Measurements from ENCODE around the gene INO80E. TPM values are rescaled to one million over a fixed set of nuclear protein-coding genes. Genes with fewer than 3 reads are reported as not detected.

The INO80E gene
- total and polyA plus RNA-seq, 2 experiments from 2014 or later = 14.0 to 61.2 TPM

DNA sequence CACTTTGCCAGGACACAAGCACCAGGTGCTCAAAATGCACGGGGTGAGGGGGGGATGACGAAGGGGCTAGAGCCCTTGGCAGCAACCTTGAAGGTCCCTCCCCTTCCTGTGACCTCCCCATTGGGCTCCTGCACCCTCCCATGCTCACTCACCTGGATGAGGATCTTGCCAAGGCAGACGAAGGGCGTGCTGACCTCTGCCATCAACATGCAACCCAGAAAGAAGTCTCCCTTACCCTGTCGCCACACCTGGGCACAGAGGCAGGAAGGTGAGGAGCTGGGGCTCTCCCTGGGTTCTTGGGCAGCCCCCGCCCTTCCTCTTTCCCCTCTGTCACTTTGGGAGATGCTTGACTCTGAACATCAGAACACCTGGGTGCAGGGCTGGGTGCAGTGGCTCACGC lies 29.5 kb downstream of the INO80E start:
- Histone ChIP-seq H3K4me1 (ENCODE audit: insufficient read depth) (no peaks in the 10 kb centered on the region), H3K4me2 (no peak overlapping the region), H3K27me3 (peaks cover 40% of the 10 kb centered on the region)

DNA sequence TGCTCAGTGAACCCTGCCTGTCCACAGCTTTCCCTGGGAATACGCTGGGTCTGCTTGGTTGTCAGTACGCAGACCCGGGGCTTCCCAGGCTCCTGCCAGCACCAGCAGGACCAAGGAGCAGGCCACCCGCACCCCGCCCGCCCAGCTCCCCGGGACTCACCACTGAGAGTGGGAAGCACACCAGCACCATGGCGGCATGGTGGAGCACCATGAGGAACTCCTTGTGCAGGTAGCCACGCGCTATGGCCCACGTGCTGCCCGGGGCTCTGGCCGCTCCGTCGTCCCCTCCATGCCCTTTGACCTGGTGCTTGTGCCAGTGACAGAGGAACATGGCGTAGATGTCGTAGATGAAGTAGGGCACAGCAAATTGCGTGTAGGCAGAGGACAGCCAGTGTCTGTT lies 30.4 kb downstream of the INO80E start:
- Histone ChIP-seq H3K36me3 (replicated peaks; ENCODE audit: insufficient read depth, low read depth) (no peaks in the 10 kb centered on the region), H3K27ac (no peak overlapping the region), H3K4me3 (no peak overlapping the region), H4K20me1 (ENCODE audit: insufficient read depth, poor library complexity, severe bottlenecking) (no peaks in the 10 kb centered on the region), H3K27me3 (peaks cover 47% of the 10 kb centered on the region), H3K79me2 (no peaks in the 10 kb centered on the region), H3K4me1 (ENCODE audit: insufficient read depth) (peaks cover 6% of the 10 kb centered on the region), H3K9me2 (replicated peaks; ENCODE audit: insufficient read depth) (no peaks in the 10 kb centered on the region), H3K4me2 (no peak overlapping the region), H3K9me3 (ENCODE audit: low read depth) (no peaks in the 10 kb centered on the region), H2AFZ (no peak overlapping the region)
- 91% methylated on average over 13 of the region's 18 CpGs for WGBS (ENCODE audit: low lambda C conversion rate, missing lambda C conversion rate)
- TF ChIP-seq, protein P1, sequence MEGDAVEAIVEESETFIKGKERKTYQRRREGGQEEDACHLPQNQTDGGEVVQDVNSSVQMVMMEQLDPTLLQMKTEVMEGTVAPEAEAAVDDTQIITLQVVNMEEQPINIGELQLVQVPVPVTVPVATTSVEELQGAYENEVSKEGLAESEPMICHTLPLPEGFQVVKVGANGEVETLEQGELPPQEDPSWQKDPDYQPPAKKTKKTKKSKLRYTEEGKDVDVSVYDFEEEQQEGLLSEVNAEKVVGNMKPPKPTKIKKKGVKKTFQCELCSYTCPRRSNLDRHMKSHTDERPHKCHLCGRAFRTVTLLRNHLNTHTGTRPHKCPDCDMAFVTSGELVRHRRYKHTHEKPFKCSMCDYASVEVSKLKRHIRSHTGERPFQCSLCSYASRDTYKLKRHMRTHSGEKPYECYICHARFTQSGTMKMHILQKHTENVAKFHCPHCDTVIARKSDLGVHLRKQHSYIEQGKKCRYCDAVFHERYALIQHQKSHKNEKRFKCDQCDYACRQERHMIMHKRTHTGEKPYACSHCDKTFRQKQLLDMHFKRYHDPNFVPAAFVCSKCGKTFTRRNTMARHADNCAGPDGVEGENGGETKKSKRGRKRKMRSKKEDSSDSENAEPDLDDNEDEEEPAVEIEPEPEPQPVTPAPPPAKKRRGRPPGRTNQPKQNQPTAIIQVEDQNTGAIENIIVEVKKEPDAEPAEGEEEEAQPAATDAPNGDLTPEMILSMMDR (IDR thresholded peaks at IDR 0.05; ENCODE audit: poor library complexity) = no peak
- TF ChIP-seq EZH2 (IDR thresholded peaks at IDR 0.05; ENCODE audit: borderline replicate concordance) = no peak
- no peak for TF ChIP-seq EZH2phosphoT487 (IDR thresholded peaks at IDR 0.05; ENCODE audit: low read depth, severe bottlenecking, unreplicated experiment)
- DNase-seq (ENCODE audit: low spot score) = no peak

More for the DNA sequence above, 29.5 kb downstream of the INO80E start:
- H3K36me3 ChIP-seq (replicated peaks; ENCODE audit: insufficient read depth, low read depth) = no peaks in the 10 kb centered on the region
- no peak overlapping the region for H3K4me3 ChIP-seq
- H3K27ac ChIP-seq = no peak overlapping the region
- H2AFZ ChIP-seq = no peak overlapping the region
- no peaks in the 10 kb centered on the region for H3K9me3 ChIP-seq (ENCODE audit: low read depth)
- DNase-seq (ENCODE audit: low spot score) = no peak
- no peaks in the 10 kb centered on the region for H3K9me2 ChIP-seq (replicated peaks; ENCODE audit: insufficient read depth)
- TF ChIP-seq, protein P1 (IDR thresholded peaks at IDR 0.05; ENCODE audit: poor library complexity) = no peak
- TF ChIP-seq EZH2 (IDR thresholded peaks at IDR 0.05; ENCODE audit: borderline replicate concordance) (no peak), EZH2phosphoT487 (IDR thresholded peaks at IDR 0.05; ENCODE audit: low read depth, severe bottlenecking, unreplicated experiment) (no peak)
- H4K20me1 ChIP-seq (ENCODE audit: insufficient read depth, poor library complexity, severe bottlenecking) = no peaks in the 10 kb centered on the region
- H3K79me2 ChIP-seq = no peaks in the 10 kb centered on the region
- WGBS (ENCODE audit: low lambda C conversion rate, missing lambda C conversion rate) = 79% methylated on average over 7 of the region's 7 CpGs

DNA sequence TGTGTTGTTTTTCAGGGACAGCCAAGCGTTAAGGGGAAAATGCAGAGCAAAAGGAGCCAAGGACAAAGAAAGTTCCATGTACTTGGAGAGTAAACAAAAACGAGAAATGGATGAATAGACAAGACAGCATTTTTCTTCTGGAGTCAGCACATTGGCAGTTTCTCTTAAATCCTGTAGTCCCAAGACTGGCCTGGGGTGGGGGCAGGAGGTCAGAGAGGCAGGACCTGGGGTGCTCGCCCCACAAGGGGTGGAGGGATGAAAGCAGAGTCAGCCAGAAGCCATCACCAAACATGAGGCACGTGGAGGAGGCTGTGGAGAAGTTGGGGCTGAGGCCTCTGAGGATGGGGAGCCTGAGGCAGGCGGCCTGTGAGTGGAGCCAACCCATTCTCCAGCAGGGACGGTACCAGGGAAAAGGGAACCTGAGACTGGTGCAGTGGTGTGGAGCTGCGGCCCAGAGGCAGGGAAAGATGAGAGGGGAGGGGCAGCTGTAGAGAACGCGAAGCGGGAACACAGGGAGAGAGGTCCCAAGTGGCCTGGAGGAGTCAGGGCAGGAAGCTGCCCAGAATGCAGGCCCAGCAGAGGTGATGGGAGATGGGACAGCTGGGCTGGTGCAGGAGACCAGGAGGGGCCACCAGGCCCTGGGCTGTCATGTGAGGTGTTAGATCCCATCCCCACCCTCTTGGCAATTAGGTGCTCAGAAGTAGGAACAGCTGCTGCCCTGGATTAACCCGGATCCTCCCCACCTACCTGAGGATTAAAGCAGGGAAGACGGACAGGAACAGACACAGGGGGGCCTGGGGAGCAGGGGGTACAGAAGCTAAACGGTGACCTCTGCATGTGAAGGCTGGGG lies 31.8 kb downstream of the INO80E start:
- Histone ChIP-seq H3K36me3 (replicated peaks; ENCODE audit: insufficient read depth, low read depth) (no peaks in the 10 kb centered on the region), H4K20me1 (ENCODE audit: insufficient read depth, poor library complexity, severe bottlenecking) (no peaks in the 10 kb centered on the region), H3K79me2 (no peaks in the 10 kb centered on the region), H2AFZ (no peak overlapping the region), H3K4me2 (no peak overlapping the region), H3K27ac (no peak overlapping the region), H3K4me1 (ENCODE audit: insufficient read depth) (peaks cover 7% of the 10 kb centered on the region), H3K4me3 (no peak overlapping the region), H3K27me3 (peaks cover 61% of the 10 kb centered on the region), H3K9me3 (ENCODE audit: low read depth) (no peaks in the 10 kb centered on the region), H3K9me2 (replicated peaks; ENCODE audit: insufficient read depth) (no peaks in the 10 kb centered on the region)
- 69% methylated on average over 13 of the region's 13 CpGs for WGBS (ENCODE audit: low lambda C conversion rate, missing lambda C conversion rate)
- no peak for TF ChIP-seq EZH2phosphoT487 (IDR thresholded peaks at IDR 0.05; ENCODE audit: low read depth, severe bottlenecking, unreplicated experiment)
- TF ChIP-seq EZH2 (IDR thresholded peaks at IDR 0.05; ENCODE audit: borderline replicate concordance) = no peak
- TF ChIP-seq, protein P1 (IDR thresholded peaks at IDR 0.05; ENCODE audit: poor library complexity) = no peak
- no peak for DNase-seq (ENCODE audit: low spot score)

Measured in hepatocyte (in vitro differentiated cells).